Stomach smooth muscle (tissue), 2 donors: ENCODE data around the gene CERS1.

Experiments
- H3K27ac ChIP-seq: one replicate; pipeline ENCODE4 v1.7.0; 2013; ENCODE audit warnings: mild to moderate bottlenecking, low read length, inconsistent platforms
- H3K27me3 ChIP-seq, 2 donors: one replicate each; pipeline ENCODE4 v1.7.0; 2013; ENCODE audit warnings: low read length in 2 of 2; ENCODE audit not compliant: insufficient read depth in 2 of 2, control insufficient read depth in 1 of 2
- H3K36me3 ChIP-seq, 2 donors: one replicate each; pipeline ENCODE4 v1.7.0; 2013; ENCODE audit warnings: low read length in 2 of 2; ENCODE audit not compliant: control insufficient read depth in 2 of 2, insufficient read depth in 2 of 2
- H3K4me1 ChIP-seq: one replicate; pipeline ENCODE4 v1.7.0; 2013; ENCODE audit warnings: low read length; ENCODE audit not compliant: control insufficient read depth, insufficient read depth
- H3K4me3 ChIP-seq, 2 donors: one replicate each; pipeline ENCODE4 v1.7.0; 2013; ENCODE audit warnings: low read length in 2 of 2
- H3K9ac ChIP-seq, 2 donors: one replicate each; pipeline ENCODE4 v1.7.0; 2013; ENCODE audit warnings: low read length in 2 of 2, mild to moderate bottlenecking in 1 of 2
- H3K9me3 ChIP-seq, 2 donors: one replicate each; pipeline ENCODE4 v1.7.0; 2013; ENCODE audit warnings: low read length in 2 of 2; ENCODE audit not compliant: control insufficient read depth in 2 of 2
- donor health status: healthy.
- donor health status: Pancreatic carcinoma.

Gene CERS1

DNA sequence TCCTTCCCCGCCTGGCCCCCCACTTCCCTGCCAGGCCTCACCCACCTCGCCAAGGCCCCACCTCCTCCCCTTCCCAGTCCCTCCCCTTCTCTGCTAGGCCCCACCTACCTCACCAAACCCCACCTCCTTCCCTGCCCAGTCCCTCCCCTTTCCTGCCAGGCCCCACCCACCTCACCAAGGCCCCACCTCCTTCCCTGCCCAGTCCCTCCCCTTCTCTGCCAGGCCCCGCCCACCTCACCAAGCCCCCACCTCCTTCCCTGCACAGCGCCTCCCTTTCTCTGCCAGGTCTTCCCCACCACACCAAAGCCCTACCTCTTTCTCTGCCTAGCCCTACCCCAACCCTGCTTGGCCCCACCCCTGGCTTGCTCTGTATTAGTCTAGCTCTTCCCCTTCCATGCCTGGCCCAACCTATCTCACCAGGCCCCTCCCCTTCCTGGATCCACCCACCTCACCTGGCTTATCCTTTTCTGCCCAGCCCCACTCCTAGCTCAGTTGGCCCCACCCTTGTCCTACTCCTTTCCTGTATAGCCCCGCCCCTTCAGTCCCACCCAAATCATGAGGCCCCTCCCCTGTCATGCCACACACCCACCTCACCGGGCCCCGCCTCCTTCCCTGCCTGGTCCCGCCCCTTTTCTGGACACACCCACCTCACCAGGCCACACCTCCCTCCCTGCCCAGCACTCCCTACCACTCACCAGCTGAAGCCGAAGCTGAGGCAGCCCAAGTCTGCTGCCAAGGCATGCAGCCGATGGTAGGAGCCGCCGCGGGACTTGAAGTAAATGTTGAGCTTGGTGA lies 16.2 kb downstream of the CERS1 start:
- Histone ChIP-seq H3K27me3 (no peaks in the 10 kb centered on the region), H3K9me3 (no peaks in the 10 kb centered on the region), H3K4me3 (no peak overlapping the region), H3K27ac (no peak overlapping the region), H3K36me3 (no peaks in the 10 kb centered on the region), H3K4me1 (no peaks in the 10 kb centered on the region), H3K9ac (no peak overlapping the region)

DNA sequence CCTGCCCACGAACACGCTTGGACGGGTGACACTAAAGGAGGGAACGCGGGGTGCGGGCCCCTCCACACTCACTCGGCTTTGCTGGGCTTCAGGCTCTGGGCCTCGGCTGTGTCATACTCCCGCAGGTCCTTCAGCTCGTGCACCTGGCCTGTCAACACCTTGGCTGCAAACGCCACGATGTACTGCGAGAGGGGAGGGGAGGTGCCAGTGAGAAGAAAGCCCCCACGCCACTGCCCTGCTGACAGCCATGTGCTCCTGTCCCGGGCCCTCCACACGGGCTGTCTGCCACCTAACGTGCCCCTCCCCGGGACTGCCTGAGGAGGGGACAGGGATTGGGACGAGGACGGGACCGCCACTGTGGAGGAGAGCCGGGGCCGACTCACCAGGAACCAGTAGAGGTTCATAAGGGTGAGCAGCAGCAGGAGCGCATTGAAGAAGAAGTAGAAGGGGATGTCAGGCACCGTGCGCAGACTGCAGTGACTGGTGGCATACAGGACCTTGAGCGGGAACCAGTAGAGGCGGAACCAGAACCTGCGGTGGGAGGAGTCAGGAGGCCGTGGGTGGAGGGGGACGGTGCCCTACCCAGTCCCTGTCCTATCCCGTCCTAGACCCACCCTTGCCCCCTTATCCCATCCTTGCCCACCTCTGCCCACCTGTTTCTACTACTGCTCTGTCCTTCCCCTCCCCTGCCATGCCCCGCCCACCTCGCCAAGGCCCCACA lies 16.9 kb downstream of the CERS1 start:
- H3K9ac ChIP-seq, result no peak overlapping the region
- no peaks in the 10 kb centered on the region for H3K9me3 ChIP-seq
- H3K4me1 ChIP-seq, result no peaks in the 10 kb centered on the region
- no peaks in the 10 kb centered on the region for H3K36me3 ChIP-seq
- no peak overlapping the region for H3K4me3 ChIP-seq
- H3K27me3 ChIP-seq, result no peaks in the 10 kb centered on the region
- H3K27ac ChIP-seq, result no peak overlapping the region

DNA sequence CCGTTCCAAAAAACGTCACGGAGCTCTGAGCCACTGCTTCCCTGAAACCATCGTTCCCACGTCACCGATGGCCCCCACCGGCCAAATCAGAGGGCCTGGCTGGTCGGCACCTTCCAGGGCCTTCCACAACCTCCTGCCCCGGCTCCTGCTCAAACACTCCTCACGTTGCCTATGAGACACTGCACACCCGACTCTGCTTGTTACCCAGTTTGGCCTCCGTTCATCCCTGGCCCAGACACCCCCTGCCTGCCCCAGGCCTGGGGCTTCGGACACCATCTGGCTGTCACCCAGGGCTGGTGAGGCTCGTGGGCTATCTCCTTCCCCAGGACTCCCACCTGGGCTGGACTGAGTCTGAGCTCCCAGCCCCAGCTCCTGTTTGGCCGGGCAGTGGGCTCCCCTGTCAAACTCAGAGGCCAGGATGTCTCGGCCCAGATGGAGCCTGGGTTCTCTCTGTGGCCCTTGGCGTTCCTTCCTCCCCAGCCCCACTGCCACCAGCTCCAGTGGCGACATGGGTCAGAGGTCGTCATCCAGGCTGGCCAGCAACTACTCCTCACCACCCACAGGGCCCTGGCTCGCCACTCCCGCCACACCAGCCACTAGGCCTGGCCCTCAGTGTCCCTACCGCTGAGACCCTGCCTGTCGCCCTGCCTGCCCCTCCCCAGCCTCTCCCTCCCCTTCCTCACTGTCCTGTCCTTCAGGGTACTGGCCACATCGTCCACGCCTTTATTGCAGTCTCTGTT lies 17.7 kb downstream of the CERS1 start:
- Histone ChIP-seq H3K27ac (no peak overlapping the region), H3K27me3 (no peaks in the 10 kb centered on the region), H3K9me3 (no peaks in the 10 kb centered on the region), H3K36me3 (no peaks in the 10 kb centered on the region), H3K9ac (no peak overlapping the region), H3K4me3 (no peak overlapping the region), H3K4me1 (no peaks in the 10 kb centered on the region)

DNA sequence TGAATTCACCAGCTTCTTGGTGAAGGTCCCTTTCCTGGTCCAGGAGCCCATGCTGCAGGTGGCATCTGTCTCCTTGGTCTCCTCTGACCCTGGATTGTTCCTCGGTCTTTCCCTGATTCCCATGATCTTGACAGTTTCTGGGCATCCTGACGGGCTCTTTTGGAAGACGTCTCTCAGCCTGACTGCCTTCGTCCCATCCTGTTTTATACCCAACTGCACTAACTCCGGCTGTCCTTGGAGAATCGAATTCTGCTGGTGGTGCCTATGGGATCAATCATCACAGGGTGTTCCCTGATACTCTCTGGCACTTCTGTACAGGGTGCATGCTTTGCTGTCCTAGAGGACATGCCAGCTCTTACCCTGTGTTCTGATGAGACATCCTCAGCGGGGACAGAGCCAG lies 19.1 kb downstream of the CERS1 start:
- H3K4me3 ChIP-seq, result no peak overlapping the region
- no peak overlapping the region for H3K27ac ChIP-seq
- H3K36me3 ChIP-seq, result no peaks in the 10 kb centered on the region
- H3K9me3 ChIP-seq, result no peaks in the 10 kb centered on the region
- H3K27me3 ChIP-seq, result no peaks in the 10 kb centered on the region
- H3K9ac ChIP-seq, result no peak overlapping the region
- no peaks in the 10 kb centered on the region for H3K4me1 ChIP-seq

DNA sequence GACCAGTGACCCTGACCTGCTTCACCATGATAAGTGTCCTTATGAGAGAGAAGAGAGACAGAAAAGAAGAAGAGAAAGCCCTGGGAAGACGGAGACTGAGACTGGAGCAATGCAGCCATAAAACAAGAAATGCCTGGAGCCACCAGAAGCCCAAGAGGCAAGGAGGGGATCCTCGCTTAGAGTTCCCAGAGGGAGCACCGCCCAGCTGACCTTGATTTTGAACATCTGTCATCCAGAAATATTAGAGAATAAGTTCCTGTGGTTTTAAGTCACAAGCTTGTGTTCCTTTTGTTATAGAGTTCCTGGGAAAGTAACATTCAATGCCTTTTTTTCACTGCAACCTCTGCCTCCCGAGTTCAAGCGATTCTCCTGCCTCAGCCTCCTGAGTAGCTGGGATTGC lies 20.2 kb downstream of the CERS1 start:
- H3K27ac ChIP-seq, result no peak overlapping the region
- H3K9me3 ChIP-seq, result no peaks in the 10 kb centered on the region
- H3K9ac ChIP-seq, result no peak overlapping the region
- no peaks in the 10 kb centered on the region for H3K4me1 ChIP-seq
- no peaks in the 10 kb centered on the region for H3K36me3 ChIP-seq
- H3K4me3 ChIP-seq, result no peak overlapping the region
- peaks cover 2% of the 10 kb centered on the region in 2 donors for H3K27me3 ChIP-seq

DNA sequence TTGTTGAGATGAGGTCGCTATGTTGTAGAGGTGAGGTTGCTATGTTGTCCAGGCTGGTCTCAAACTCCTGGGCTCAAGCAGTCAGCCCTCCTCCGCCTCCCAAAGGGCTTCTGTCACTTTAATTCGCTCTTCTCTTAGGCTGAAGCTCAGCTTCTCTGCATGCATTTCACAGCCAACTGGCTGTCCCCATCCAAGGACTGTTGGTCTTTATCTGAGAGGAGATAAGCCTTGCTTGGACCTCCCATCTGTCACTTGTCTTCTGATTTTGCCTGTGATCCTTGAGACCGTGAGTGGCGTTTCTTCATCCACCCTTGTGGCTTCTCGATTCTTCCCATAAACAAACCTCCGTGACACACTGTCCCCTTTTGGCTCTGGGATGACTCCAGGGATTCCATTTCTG lies 24.4 kb downstream of the CERS1 start:
- Histone ChIP-seq H3K4me1 (peaks cover 9% of the 10 kb centered on the region), H3K4me3 (no peak overlapping the region), H3K27me3 (peaks cover 2 to 14% of the 10 kb centered on the region in 2 donors), H3K9me3 (no peaks in the 10 kb centered on the region), H3K27ac (no peak overlapping the region), H3K36me3 (peaks cover 4 to 9% of the 10 kb centered on the region in 2 donors), H3K9ac (no peak overlapping the region)

DNA sequence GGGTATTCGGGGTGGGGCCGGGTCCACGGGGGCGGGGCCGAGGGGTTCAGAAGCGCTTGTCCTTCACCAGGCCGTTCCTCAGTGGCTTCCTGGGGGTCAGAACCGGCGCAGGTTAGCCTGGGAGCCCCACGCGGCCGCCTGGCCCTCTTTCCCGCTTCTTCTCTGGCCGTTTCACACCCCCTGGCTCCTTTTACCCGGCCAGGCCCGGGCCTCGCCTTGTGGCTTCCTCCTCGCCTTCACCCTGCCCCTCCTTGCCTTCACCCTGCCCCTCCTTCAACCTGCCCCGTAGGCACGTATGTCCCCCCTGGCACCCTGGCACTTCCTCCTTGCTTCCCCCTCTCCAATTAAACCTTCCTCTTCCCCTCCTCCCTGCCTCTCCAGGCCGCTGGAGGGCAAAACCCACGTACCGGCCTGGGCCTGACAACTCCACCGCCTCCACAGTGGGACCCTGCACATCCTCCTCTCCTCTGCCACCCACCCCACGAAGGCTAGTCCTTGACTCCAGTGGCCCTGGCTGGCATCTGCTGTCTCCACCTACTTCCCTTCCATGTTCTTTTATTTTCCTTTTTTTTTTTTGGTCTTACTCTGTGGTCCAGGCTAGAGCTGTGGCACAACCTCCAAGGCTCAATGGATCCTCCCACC lies 25.3 kb downstream of the CERS1 start:
- H3K9me3 ChIP-seq, result no peaks in the 10 kb centered on the region

DNA sequence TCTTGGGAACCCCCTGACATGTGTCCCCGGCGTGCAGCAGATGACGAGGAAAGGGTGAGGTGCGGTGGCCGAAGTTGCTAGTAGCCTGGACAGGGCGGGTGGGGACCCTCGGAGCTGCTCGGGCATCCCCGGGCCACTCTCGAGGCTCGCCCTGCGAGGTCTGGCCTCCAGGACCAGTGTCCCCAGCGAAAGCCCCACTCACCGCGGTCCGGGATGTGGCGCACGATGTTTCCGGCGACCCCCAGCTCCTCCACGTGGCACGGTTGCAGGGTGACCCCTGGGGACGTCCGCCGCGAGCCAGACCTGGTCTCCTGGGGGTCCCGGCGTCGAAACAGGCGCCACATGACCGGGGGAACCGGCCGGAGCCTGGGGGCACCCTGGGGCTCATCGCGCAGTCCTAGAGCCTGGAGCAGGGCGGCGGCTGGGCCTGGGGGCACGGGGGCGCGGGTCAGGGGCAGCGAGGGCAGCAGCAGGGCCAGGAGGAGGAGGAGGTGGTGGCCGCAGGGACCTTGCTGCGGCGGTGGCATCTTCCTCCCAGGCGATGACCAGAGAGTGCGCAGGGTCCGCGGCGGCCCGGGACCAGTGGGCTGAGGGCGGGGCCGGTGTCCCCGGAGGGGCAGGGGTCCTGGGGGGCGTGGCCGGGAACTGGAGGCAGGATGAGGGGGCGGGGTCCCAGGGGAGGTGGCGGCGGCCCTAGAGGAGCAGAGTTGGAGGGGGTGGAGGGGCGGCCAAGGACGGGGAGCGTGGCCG lies 26.0 kb downstream of the CERS1 start:
- no peak overlapping the region for H3K9ac ChIP-seq
- H3K36me3 ChIP-seq, result peaks cover 18% of the 10 kb centered on the region in 2 donors
- peaks cover 9% of the 10 kb centered on the region for H3K4me1 ChIP-seq
- peaks cover 2 to 14% of the 10 kb centered on the region in 2 donors for H3K27me3 ChIP-seq
- no peaks in the 10 kb centered on the region for H3K9me3 ChIP-seq
- H3K27ac ChIP-seq, result no peak overlapping the region
- H3K4me3 ChIP-seq, result no peak overlapping the region

More for the DNA sequence above, 25.3 kb downstream of the CERS1 start:
- Histone ChIP-seq H3K9ac (no peak overlapping the region), H3K27ac (no peak overlapping the region), H3K27me3 (peaks cover 2 to 14% of the 10 kb centered on the region in 2 donors), H3K36me3 (peaks cover 11 to 13% of the 10 kb centered on the region in 2 donors), H3K4me3 (no peak overlapping the region), H3K4me1 (peaks cover 9% of the 10 kb centered on the region)

DNA sequence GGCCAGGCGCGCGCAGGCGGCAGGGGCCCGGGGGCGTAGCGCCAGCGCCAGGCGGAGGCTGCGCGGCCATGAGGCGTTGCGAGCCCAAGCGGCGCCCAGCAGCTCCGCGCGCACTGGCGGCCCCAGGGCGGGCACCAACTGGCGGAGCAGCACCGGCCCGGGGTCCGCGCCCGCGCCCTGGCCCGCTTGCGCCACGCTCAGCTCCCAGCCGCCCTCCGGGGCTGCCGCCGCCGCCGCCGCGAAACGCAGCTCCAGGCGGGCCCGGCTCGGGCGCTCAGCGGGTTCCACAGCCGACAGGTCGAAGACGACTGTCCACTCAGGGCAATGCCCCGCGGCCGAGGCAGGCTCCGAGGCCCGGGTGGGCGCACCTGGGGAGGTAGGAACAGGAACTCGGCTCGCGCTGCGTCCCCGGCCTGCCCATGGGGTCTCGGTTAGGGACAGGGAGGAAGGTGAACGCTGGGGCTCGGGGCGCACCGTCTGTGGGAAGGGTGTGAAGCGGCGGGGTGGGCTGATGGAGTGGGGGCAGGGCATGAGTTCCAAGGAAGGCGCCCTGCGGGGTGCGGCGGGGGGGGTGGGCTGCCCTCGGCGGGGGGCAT lies 26.8 kb downstream of the CERS1 start:
- no peaks in the 10 kb centered on the region for H3K9me3 ChIP-seq
- no peak overlapping the region for H3K27ac ChIP-seq
- H3K4me3 ChIP-seq, result no peak overlapping the region
- peaks cover 9% of the 10 kb centered on the region for H3K4me1 ChIP-seq
- peaks cover 2 to 14% of the 10 kb centered on the region in 2 donors for H3K27me3 ChIP-seq
- peaks cover 20% of the 10 kb centered on the region in 2 donors for H3K36me3 ChIP-seq
- no peak overlapping the region for H3K9ac ChIP-seq
